Measurements from ENCODE around the gene CRYBG2. TPM values are rescaled to one million over a fixed set of nuclear protein-coding genes. Genes with fewer than 3 reads are reported as not detected.

Gene CRYBG2
- total RNA-seq, 2 experiments from 2014 or later: 1.3 to 1.4 TPM

- TF ChIP-seq, protein P1, sequence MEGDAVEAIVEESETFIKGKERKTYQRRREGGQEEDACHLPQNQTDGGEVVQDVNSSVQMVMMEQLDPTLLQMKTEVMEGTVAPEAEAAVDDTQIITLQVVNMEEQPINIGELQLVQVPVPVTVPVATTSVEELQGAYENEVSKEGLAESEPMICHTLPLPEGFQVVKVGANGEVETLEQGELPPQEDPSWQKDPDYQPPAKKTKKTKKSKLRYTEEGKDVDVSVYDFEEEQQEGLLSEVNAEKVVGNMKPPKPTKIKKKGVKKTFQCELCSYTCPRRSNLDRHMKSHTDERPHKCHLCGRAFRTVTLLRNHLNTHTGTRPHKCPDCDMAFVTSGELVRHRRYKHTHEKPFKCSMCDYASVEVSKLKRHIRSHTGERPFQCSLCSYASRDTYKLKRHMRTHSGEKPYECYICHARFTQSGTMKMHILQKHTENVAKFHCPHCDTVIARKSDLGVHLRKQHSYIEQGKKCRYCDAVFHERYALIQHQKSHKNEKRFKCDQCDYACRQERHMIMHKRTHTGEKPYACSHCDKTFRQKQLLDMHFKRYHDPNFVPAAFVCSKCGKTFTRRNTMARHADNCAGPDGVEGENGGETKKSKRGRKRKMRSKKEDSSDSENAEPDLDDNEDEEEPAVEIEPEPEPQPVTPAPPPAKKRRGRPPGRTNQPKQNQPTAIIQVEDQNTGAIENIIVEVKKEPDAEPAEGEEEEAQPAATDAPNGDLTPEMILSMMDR (IDR thresholded peaks at IDR 0.05): no peak
- Mint-ChIP-seq H3K9me3 (no peaks in the 10 kb centered on the region), H3K4me3 (peak overlapping the region; percentile 79), H3K4me1 (ENCODE audit: low read depth) (peaks cover 98% of the 10 kb centered on the region), H3K27ac (peak overlapping the region; percentile 95), H3K36me3 (ENCODE audit: low read depth) (peaks cover 22% of the 10 kb centered on the region), H3K27me3 (no peaks in the 10 kb centered on the region)
- peak overlapping the region; percentile 89 to 94 for H3K27ac ChIP-seq (ENCODE audit: low read depth in 1 of 2, low read length in 2 of 2)
- H3K9me3 ChIP-seq (ENCODE audit: control insufficient read depth in 1 of 2, insufficient read depth in 1 of 2, low read length in 2 of 2): no peaks in the 10 kb centered on the region
- POLR2A ChIA-PET: interaction anchor here (0.7 to 20.7 kb wide), 15 partner anchors 8 to 213 kb away, joined by 3 to 977 read pairs (median 5); partner anchors contain the start of genes CD52, CEP85, DHDDS and HMGN2
- peaks cover 100% of the 10 kb centered on the region for H3K4me1 ChIP-seq (ENCODE audit: insufficient read depth, low read length)
- CTCF ChIA-PET: interaction anchor here (1.8 to 8.8 kb wide), 6 partner anchors 8 to 104 kb away, joined by 7 to 223 read pairs (median 25); partner anchors contain the start of genes CD52, SH3BGRL3 and UBXN11
- H3K4me3 ChIP-seq (ENCODE audit: low read length): peak overlapping the region; percentile 12
- peaks cover 21% of the 10 kb centered on the region for H3K36me3 ChIP-seq (ENCODE audit: insufficient read depth, low read length)
- intact Hi-C loops (cut with DNase I, micrococcal nuclease): loop anchor here in 1 of 2 experiments (1.0 to 5.0 kb wide), 2 partner anchors 34 to 70 kb away; no protein-coding TSS in a partner anchor
- no peaks in the 10 kb centered on the region for H3K27me3 ChIP-seq (ENCODE audit: control insufficient read depth in 1 of 2, insufficient read depth in 2 of 2, low read length in 2 of 2)
- ATAC-seq (ENCODE audit: poor library complexity): peak; percentile 49
- peak; percentile 51 to 93 (median 79) for DNase-seq
These were observed 66.8 kb downstream of the CRYBG2 start for GRCh38 chr1:26287033-26287711.

DNA sequence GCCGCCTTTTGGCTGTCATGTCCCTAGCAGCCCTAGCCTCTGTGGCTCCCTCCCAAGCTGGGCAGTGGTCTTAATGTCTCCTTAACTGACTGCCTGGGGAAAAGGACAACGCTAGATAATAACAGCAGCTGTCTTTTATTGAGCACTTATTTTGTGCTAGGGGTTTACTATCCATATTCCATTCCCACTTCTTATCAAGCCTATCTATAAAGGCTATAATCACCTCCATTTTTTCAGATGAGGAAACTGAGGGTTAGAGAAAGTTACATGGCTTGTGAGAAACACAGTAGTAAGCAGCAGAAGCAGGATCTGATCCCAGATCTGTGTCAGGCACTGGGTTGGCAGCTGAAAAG, 67.9 kb downstream of the CRYBG2 start:
- Histone ChIP-seq H3K36me3 (ENCODE audit: insufficient read depth, low read length) (peaks cover 32% of the 10 kb centered on the region), H3K4me3 (ENCODE audit: low read length) (no peak overlapping the region), H3K27me3 (ENCODE audit: control insufficient read depth in 1 of 2, insufficient read depth in 2 of 2, low read length in 2 of 2) (no peaks in the 10 kb centered on the region), H3K4me1 (ENCODE audit: insufficient read depth, low read length) (peaks cover 100% of the 10 kb centered on the region), H3K9me3 (ENCODE audit: control insufficient read depth in 1 of 2, insufficient read depth in 1 of 2, low read length in 2 of 2) (no peaks in the 10 kb centered on the region), H3K27ac (ENCODE audit: low read depth in 1 of 2, low read length in 2 of 2) (peak overlapping the region; percentile 89 to 94)
- CTCF ChIA-PET: interaction anchor here (1.4 to 8.8 kb wide), 5 partner anchors 10 to 49 kb away, joined by 3 to 223 read pairs (median 29); partner anchors contain the start of genes CD52 and UBXN11
- DNase-seq (no peak), ATAC-seq (ENCODE audit: poor library complexity) (no peak)
- peaks cover 96% of the 10 kb centered on the region for H3K4me1 Mint-ChIP-seq (ENCODE audit: low read depth)
- POLR2A ChIA-PET: interaction anchor here (1.0 to 20.7 kb wide), 10 partner anchors 8 to 147 kb away, joined by 3 to 977 read pairs (median 6); partner anchors contain the start of genes CD52, DHDDS and UBXN11
- no peaks in the 10 kb centered on the region for H3K9me3 Mint-ChIP-seq
- H3K27me3 Mint-ChIP-seq: no peaks in the 10 kb centered on the region
- intact Hi-C loops (cut with DNase I, micrococcal nuclease): loop anchor here in 1 of 2 experiments (5.0 kb wide), 1 partner anchor 71 kb away; no protein-coding TSS in a partner anchor
- no peak overlapping the region for H3K4me3 Mint-ChIP-seq
- H3K36me3 Mint-ChIP-seq (ENCODE audit: low read depth): peaks cover 33% of the 10 kb centered on the region
- peak overlapping the region; percentile 95 for H3K27ac Mint-ChIP-seq
- TF ChIP-seq, protein P1 (IDR thresholded peaks at IDR 0.05): no peak

- DNase-seq: peak in 7 of 14 experiments; percentile 13 to 69 (median 37)
- H3K36me3 Mint-ChIP-seq (ENCODE audit: low read depth): peaks cover 38% of the 10 kb centered on the region
- TF ChIP-seq, protein P1 (IDR thresholded peaks at IDR 0.05): no peak
- ChIA-PET CTCF (interaction anchor here (0.6 to 8.8 kb wide), 19 partner anchors 10 to 132 kb away, joined by 3 to 223 read pairs (median 5); partner anchors contain the start of genes CD52, CEP85, UBXN11 and ZNF593), POLR2A (interaction anchor here (1.0 to 20.7 kb wide), 19 partner anchors 9 to 605 kb away, joined by 3 to 977 read pairs (median 7); partner anchors contain the start of genes CD52, CEP85, DHDDS and GPN2)
- H3K36me3 ChIP-seq (ENCODE audit: insufficient read depth, low read length): peaks cover 34% of the 10 kb centered on the region
- no peaks in the 10 kb centered on the region for H3K9me3 Mint-ChIP-seq
- ATAC-seq (ENCODE audit: poor library complexity): no peak
- H3K4me1 ChIP-seq (ENCODE audit: insufficient read depth, low read length): peaks cover 100% of the 10 kb centered on the region
- peaks cover 96% of the 10 kb centered on the region for H3K4me1 Mint-ChIP-seq (ENCODE audit: low read depth)
- peak overlapping the region; percentile 89 to 94 for H3K27ac ChIP-seq (ENCODE audit: low read depth in 1 of 2, low read length in 2 of 2)
- intact Hi-C loops (cut with DNase I, micrococcal nuclease): loop anchor here (1.0 to 5.0 kb wide), 3 partner anchors 36 to 131 kb away; no protein-coding TSS in a partner anchor
- no peaks in the 10 kb centered on the region for H3K27me3 Mint-ChIP-seq
- no peak overlapping the region for H3K4me3 ChIP-seq (ENCODE audit: low read length)
- peak overlapping the region; percentile 95 for H3K27ac Mint-ChIP-seq
- H3K4me3 Mint-ChIP-seq: peak overlapping the region; percentile 89
- no peaks in the 10 kb centered on the region for H3K9me3 ChIP-seq (ENCODE audit: control insufficient read depth in 1 of 2, insufficient read depth in 1 of 2, low read length in 2 of 2)
- H3K27me3 ChIP-seq (ENCODE audit: control insufficient read depth in 1 of 2, insufficient read depth in 2 of 2, low read length in 2 of 2): no peaks in the 10 kb centered on the region
These were observed 68.4 kb downstream of the CRYBG2 start for GRCh38 chr1:26285366-26286063.

Data from CD4-positive, alpha-beta T cell (primary cell).